H1 (cell line): ENCODE data around the gene ATP11C. TPM values are rescaled to one million over a fixed set of nuclear protein-coding genes. Genes with fewer than 3 reads are reported as not detected.

Experiments
- CTCF ChIA-PET: fragments of 300-600 bp; sonication (Branson Sonifier 250); formaldehyde crosslinking; loops from one replicate; lab custom pipeline; 2021; ENCODE audit not compliant: partially characterized antibody; lab: Charles Lee
- POLR2A ChIA-PET: fragments of 300-600 bp; sonication (Branson Sonifier 250); formaldehyde crosslinking; loops from one replicate; lab custom pipeline; 2021; ENCODE audit warnings: inconsistent platforms; ENCODE audit not compliant: partially characterized antibody; lab: Charles Lee
- DNase-seq, 2 experiments: peaks; one replicate each; pipeline versions ENCODE4 v3.0.0 to v3.0.0-alpha.2; 2010 to 2022; ENCODE audit warnings: low spot score in 2 of 2, low read depth in 1 of 2, mixed read lengths in 1 of 2
- FAIRE-seq: peaks from 2 replicates; lab custom pipeline; 2011; peaks lifted over from hg19 to GRCh38; lab: Jason Lieb, UNC
- H2AFZ ChIP-seq: 2 replicates; pipeline ENCODE4 v1.8.1; 2012; ENCODE audit warnings: low read length, inconsistent platforms
- H2AK5ac ChIP-seq: 2 replicates; pipeline ENCODE4 v1.6.1; 2013; ENCODE audit warnings: low read depth, low read length
- H2BK120ac ChIP-seq: replicated peaks from 2 replicates; pipeline ENCODE3; 2013; ENCODE audit warnings: low read depth, low read length, inconsistent platforms
- H2BK12ac ChIP-seq: 2 replicates; pipeline ENCODE4 v1.6.1; 2013; ENCODE audit warnings: low read depth, low read length
- H2BK15ac ChIP-seq: 2 replicates; pipeline ENCODE4 v1.6.1; 2013; ENCODE audit warnings: low read length
- H2BK20ac ChIP-seq: 2 replicates; pipeline ENCODE4 v1.6.1; 2013; ENCODE audit warnings: low read length
- H2BK5ac ChIP-seq: 2 replicates; pipeline ENCODE4 v1.6.1; 2013; ENCODE audit warnings: low read depth, low read length
- H3K14ac ChIP-seq: 2 replicates; pipeline ENCODE4 v1.6.1; 2013; ENCODE audit warnings: inconsistent platforms; ENCODE audit not compliant: insufficient read length
- H3K18ac ChIP-seq: 2 replicates; pipeline ENCODE4 v1.6.1; 2013; ENCODE audit warnings: low read length; ENCODE audit errors: extremely low read depth
- H3K23ac ChIP-seq: 2 replicates; pipeline ENCODE4 v1.6.1; 2013; ENCODE audit warnings: inconsistent platforms; ENCODE audit not compliant: insufficient read length
- H3K23me2 ChIP-seq: 2 replicates; pipeline ENCODE4 v1.6.1; 2013; ENCODE audit warnings: low read depth, low read length
- H3K27ac ChIP-seq: 2 replicates; pipeline ENCODE4 v1.6.1; 2011; ENCODE audit warnings: low read depth, low read length, inconsistent platforms
- H3K27me3 ChIP-seq, 4 experiments: replicated peaks in 1 of 4; 1 replicate in 1 of 4; 2 replicates in 3 of 4; pipeline versions ENCODE4 v1.6.1 to v1.8.1; 2011 to 2013; ENCODE audit warnings: low read length in 3 of 4, mild to moderate bottlenecking in 3 of 4, inconsistent platforms in 2 of 4, mixed read lengths in 2 of 4, moderate library complexity in 1 of 4; ENCODE audit not compliant: control insufficient read depth in 3 of 4, insufficient read depth in 3 of 4; ENCODE audit errors: extremely low read depth in 1 of 4
- H3K36me3 ChIP-seq, 4 experiments: 2 replicates each; pipeline versions ENCODE4 v1.6.1 to v1.8.1; 2011 to 2013; ENCODE audit warnings: mild to moderate bottlenecking in 4 of 4, low read length in 3 of 4, moderate library complexity in 2 of 4, control low read depth in 1 of 4, inconsistent platforms in 1 of 4; ENCODE audit not compliant: insufficient read depth in 4 of 4, control insufficient read depth in 2 of 4
- H3K4ac ChIP-seq: replicated peaks from 2 replicates; pipeline ENCODE3; 2013; ENCODE audit warnings: low read length, low read depth, mixed read lengths, inconsistent platforms; ENCODE audit not compliant: insufficient read length
- H3K4me1 ChIP-seq, 4 experiments: replicated peaks in 1 of 4; 1 replicate in 1 of 4; 2 replicates in 3 of 4; pipeline versions ENCODE4 v1.6.1 to v1.8.1; 2011 to 2013; ENCODE audit warnings: low read length in 3 of 4, inconsistent platforms in 2 of 4, mixed read lengths in 1 of 4; ENCODE audit not compliant: insufficient read depth in 4 of 4, control insufficient read depth in 3 of 4
- H3K4me2 ChIP-seq, 2 experiments: 2 replicates each; pipeline versions ENCODE4 v1.6.1 to v1.8.1; 2011 to 2013; ENCODE audit warnings: low read depth in 2 of 2, low read length in 2 of 2, control low read depth in 1 of 2, inconsistent platforms in 1 of 2, mild to moderate bottlenecking in 1 of 2; ENCODE audit not compliant: insufficient read depth in 1 of 2
- H3K4me3 ChIP-seq, 4 experiments: fragments of 200-600, 300-600 bp in 1 of 4; sonication (generic), shearing (Covaris generic), sonication (Bioruptor Twin) in 1 of 4; 2 replicates each; pipeline versions ENCODE4 v1.5.1 to v1.8.1; 2011 to 2016; ENCODE audit warnings: low read length in 4 of 4, low read depth in 3 of 4, control low read depth in 2 of 4, inconsistent platforms in 2 of 4, mild to moderate bottlenecking in 2 of 4, mixed read lengths in 1 of 4, moderate library complexity in 1 of 4; ENCODE audit not compliant: insufficient read depth in 2 of 4; ENCODE audit errors: extremely low read depth in 1 of 4
- H3K56ac ChIP-seq: replicated peaks from 2 replicates; pipeline ENCODE3; 2013; ENCODE audit warnings: low read depth, mild to moderate bottlenecking, mixed read lengths, low read length, inconsistent platforms; ENCODE audit not compliant: insufficient read length
- H3K79me1 ChIP-seq: 2 replicates; pipeline ENCODE4 v1.6.1; 2013; ENCODE audit warnings: low read depth, low read length, control low read depth
- H3K79me2 ChIP-seq, 2 experiments: 2 replicates each; pipeline versions ENCODE4 v1.6.1 to v1.8.1; 2012 to 2013; ENCODE audit warnings: low read length in 2 of 2, mild to moderate bottlenecking in 2 of 2, inconsistent platforms in 1 of 2; ENCODE audit not compliant: insufficient read depth in 2 of 2, control insufficient read depth in 1 of 2
- H3K9ac ChIP-seq, 4 experiments: replicated peaks in 1 of 4; 1 replicate in 1 of 4; 2 replicates in 3 of 4; pipeline versions ENCODE4 v1.6.1 to v1.8.1; 2011 to 2013; ENCODE audit warnings: low read depth in 3 of 4, low read length in 3 of 4, control low read depth in 2 of 4, mild to moderate bottlenecking in 2 of 4, moderate library complexity in 2 of 4, inconsistent platforms in 1 of 4; ENCODE audit errors: extremely low read depth in 1 of 4
- H3K9me3 ChIP-seq, 2 experiments: 2 replicates each; pipeline versions ENCODE4 v1.6.1 to v1.8.1; 2012 to 2013; ENCODE audit warnings: mild to moderate bottlenecking in 2 of 2, moderate library complexity in 2 of 2, control low read depth in 1 of 2, inconsistent platforms in 1 of 2, low read depth in 1 of 2, low read length in 1 of 2, mixed read lengths in 1 of 2; ENCODE audit not compliant: insufficient read depth in 2 of 2
- H4K20me1 ChIP-seq, 2 experiments: replicated peaks in 1 of 2; 2 replicates each; pipeline versions ENCODE3 to v1.8.1; 2011 to 2013; ENCODE audit warnings: inconsistent platforms in 2 of 2, low read length in 2 of 2, mild to moderate bottlenecking in 1 of 2; ENCODE audit not compliant: insufficient read depth in 2 of 2, control insufficient read depth in 1 of 2
- H4K5ac ChIP-seq: 2 replicates; pipeline ENCODE4 v1.6.1; 2013; ENCODE audit warnings: low read length, low read depth, mixed read lengths, inconsistent platforms; ENCODE audit not compliant: insufficient read length
- H4K8ac ChIP-seq: 2 replicates; pipeline ENCODE4 v1.8.0; 2013; ENCODE audit warnings: mild to moderate bottlenecking, moderate library complexity, low read length, inconsistent platforms; ENCODE audit not compliant: insufficient read depth; ENCODE audit errors: extremely low read depth
- H4K91ac ChIP-seq: replicated peaks from 2 replicates; pipeline ENCODE3; 2013; ENCODE audit warnings: low read length, mixed read lengths, inconsistent platforms; ENCODE audit not compliant: insufficient read length
- GTF2F1 ChIP-seq: IDR thresholded peaks from 2 replicates; pipeline ENCODE4 v1.6.1; 2012; ENCODE audit warnings: low read depth, low read length, improper control_type of control experiment, borderline replicate concordance
- HDAC6 ChIP-seq: IDR thresholded peaks from one replicate; pipeline ENCODE4 v1.7.1; 2012; ENCODE audit warnings: low read depth, mild to moderate bottlenecking, inconsistent platforms, low read length, moderate library complexity
- YY1 ChIP-seq: IDR thresholded peaks from 2 replicates; pipeline ENCODE4 v1.6.1; 2011; ENCODE audit warnings: low read depth, mild to moderate bottlenecking, low read length
- WGBS, 2 experiments: shearing (Covaris generic) in 1 of 2; methylation state at CpG; one replicate each; pipeline versions ENCODE4 v1.1.6 to v1.1.7; 2013 to 2015; ENCODE audit warnings: low lambda C conversion rate in 2 of 2, mixed read lengths in 2 of 2, inconsistent platforms in 1 of 2, low coverage in 1 of 2, missing lambda C conversion rate in 1 of 2; ENCODE audit not compliant: insufficient replicate concordance in 2 of 2, insufficient coverage in 1 of 2, insufficient read length in 1 of 2; ENCODE audit errors: extremely low coverage in 1 of 2, missing lambda C conversion rate in 1 of 2; 5-methylcytosine and 5-hydroxymethylcytosine counted together
- polyA plus RNA-seq, 7 experiments: library from polyadenylated mRNA; depleted of rRNA in 3 of 7; stranded (reverse) in 5 of 7; unstranded in 2 of 7; fragments of >200 nt in 5 of 7; fragments of 200-250 nt in 2 of 7; gene quantifications; 1 replicate in 5 of 7; 2 replicates in 1 of 7; 4 replicates in 1 of 7; pipeline versions ENCODE4 v1.2.1 to v1.2.3, GENCODE V29; 2011 to 2013; ENCODE audit warnings: missing spikeins in 2 of 7, mixed read lengths in 2 of 7
- total RNA-seq: library from RNA; stranded (reverse); fragmentation: NEBNext Ultra II Directional; extraction: Animal tissue kit (Norgen Biotek cat#: 25700); gene quantifications from 2 replicates; pipeline ENCODE4 v1.2.1, GENCODE V29; 2021

Gene ATP11C
- total and polyA plus RNA-seq, 2 of the 8 experiments (the other 6 are each of a cell fraction or from before 2014, with no cell fraction given) = 14.7 to 52.1 TPM

DNA sequence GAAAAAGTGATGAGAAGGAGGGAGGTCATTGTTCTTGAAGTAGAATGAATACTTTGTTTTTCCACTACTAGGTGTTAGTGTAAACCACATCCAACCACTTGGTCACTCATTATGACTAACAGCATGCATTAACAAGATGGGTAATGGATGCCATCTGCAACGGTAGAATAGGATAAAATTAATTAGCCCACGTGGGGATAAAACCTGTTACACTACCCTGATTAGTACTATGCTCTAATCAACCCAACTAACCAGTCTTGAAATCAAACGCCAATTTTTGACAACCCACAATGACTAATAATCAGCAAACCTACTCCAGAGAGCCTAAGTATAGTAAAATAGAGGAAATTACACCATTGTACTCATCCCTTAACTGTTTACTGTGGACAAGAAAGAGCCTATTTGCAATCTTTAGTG lies 131.4 kb downstream of the ATP11C start:
- H3K4me2 ChIP-seq = no peak overlapping the region
- H2AFZ ChIP-seq = no peak overlapping the region
- H3K79me2 ChIP-seq = no peaks in the 10 kb centered on the region
- no peaks in the 10 kb centered on the region for H3K4me1 ChIP-seq
- H2AK5ac ChIP-seq = no peak overlapping the region
- H4K91ac ChIP-seq = no peak overlapping the region
- no peak overlapping the region for H3K4ac ChIP-seq
- H3K4me3 ChIP-seq = no peak overlapping the region
- no peak for DNase-seq
- no peak for FAIRE-seq
- H2BK12ac ChIP-seq = no peak overlapping the region
- no peak overlapping the region for H3K9ac ChIP-seq
- no peak overlapping the region for H2BK5ac ChIP-seq
- H3K56ac ChIP-seq = no peak overlapping the region
- H3K27me3 ChIP-seq = no peaks in the 10 kb centered on the region
- no peak overlapping the region for H2BK15ac ChIP-seq
- no peak overlapping the region for H2BK20ac ChIP-seq
- H4K8ac ChIP-seq = no peak overlapping the region
- ChIA-PET CTCF (no interaction called here), POLR2A (no interaction called here)
- peaks cover 0 to 19% (median 1%) of the 10 kb centered on the region in 4 experiments; a peak in 3 of 8 replicates for H3K36me3 ChIP-seq
- 85% methylated on average over 3 of the region's 3 CpGs; no CpG with 5 or more reads in 1 of the 2 experiments for WGBS, 2 experiments
- no peak overlapping the region for H2BK120ac ChIP-seq
- no peak overlapping the region for H4K5ac ChIP-seq
- no peak overlapping the region for H3K18ac ChIP-seq
- TF ChIP-seq HDAC6 (no peak), YY1 (no peak), GTF2F1 (no peak)
- no peaks in the 10 kb centered on the region for H3K79me1 ChIP-seq
- H3K23me2 ChIP-seq = no peaks in the 10 kb centered on the region
- H4K20me1 ChIP-seq = no peaks in the 10 kb centered on the region
- H3K23ac ChIP-seq = no peak overlapping the region
- no peak overlapping the region for H3K14ac ChIP-seq
- H3K27ac ChIP-seq = no peak overlapping the region
- H3K9me3 ChIP-seq = no peaks in the 10 kb centered on the region
